NCI-H1105 (cell line): ENCODE data around the gene HAND2.

Experiments used
- DNase-seq: peaks from one replicate; lab custom pipeline; 2025; lab: John Stamatoyannopoulos, UW

HAND2 gene

GRCh38 chr4:173535957-173536356, 5.9 kb upstream of the HAND2 start:
- no peak for DNase-seq

DNA sequence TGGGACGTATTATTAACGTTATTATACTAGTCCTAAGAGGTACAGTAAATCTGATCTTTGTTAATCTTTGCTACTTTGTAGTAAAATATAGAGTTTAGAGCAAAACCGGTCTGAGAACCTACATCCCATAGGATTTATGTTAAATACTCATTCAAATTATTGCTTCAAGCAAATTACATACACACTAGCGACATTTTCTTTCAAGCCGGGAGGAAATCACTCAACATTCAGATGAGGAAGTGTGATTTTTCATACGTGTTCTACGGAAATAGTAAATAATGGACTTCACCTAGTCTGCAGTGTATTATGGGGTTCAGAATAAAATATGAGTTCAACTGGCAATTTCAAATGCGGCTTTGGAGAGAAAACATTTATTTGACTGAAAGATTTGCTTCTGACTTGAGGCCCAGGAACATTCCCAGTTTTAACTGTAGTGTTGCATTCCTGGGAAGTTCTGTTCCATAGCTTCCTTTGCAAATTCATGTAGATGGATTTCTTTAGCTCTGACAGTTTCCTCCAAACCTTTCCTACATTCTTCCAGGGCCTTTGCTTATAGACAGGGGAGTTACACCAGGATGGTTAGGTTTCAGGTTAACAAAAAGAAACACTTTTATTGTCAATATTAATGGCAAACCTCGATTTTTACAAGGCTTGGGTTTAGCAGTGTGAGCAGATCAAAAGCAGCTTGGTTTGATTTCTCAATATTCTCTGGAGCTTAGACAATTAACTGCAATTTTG, 5.3 kb upstream of the HAND2 start:
- no peak for DNase-seq

DNA sequence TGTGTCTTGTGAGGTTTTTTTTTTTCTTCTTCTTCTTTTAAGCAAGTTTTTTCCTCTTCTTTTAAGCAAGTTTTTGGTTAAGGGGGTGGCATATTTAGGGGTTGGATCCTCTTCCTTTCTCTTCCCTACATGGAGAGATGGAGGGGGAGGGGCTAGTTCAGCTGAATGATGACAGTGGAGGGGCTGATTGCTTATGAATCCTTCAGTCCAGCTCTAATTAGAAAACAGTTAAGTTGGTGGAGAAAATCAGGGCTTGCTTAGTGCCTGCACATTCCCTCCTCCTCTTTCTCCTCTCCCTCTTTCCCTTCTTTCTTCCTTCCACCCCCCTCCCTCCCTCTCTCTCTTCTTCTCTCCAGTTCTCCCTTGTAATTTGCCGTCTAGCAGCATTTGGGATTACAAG, 4.4 kb upstream of the HAND2 start:
- no peak for DNase-seq

DNA sequence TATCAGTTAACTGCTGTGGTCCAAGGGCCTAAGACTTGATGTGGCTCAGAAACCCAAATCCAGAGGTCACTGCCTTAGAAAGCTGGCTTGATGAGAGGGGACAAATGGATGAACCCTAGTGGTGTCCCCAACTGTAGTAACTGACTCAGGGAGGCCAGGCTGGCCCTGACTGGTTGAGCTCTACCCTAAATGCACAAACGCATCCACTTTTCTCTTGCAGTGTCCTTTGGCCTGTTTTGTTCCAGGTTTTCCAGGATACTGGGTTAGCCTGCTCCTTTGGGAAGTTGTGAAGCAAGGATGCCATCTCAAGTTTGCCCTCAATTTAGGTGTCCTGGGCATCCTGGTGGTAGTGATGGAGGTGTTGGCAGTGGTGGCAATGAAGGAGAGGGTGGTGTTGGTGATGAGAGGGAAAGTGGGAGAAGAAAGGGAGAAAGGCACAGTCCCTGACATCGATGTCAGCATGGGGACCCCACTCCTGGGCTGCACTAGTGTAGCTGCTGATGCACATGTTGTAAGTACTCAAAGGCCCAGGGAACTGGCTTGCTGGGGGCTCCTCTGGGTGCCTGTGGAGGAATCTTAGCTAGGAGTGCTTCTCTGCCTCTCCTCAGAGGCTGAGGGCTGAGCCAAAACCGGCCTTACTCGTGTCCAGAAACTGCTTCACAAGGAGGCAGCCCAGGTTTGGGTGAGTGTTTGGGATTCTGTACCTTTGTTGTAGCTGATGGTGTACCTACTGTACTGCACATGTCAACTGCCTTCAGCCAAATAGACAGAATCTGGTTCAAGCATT, 2.9 kb upstream of the HAND2 start:
- no peak for DNase-seq

GRCh38 chr4:173531086-173531965, 1.3 kb upstream of the HAND2 start:
- DNase-seq, result no peak

DNA sequence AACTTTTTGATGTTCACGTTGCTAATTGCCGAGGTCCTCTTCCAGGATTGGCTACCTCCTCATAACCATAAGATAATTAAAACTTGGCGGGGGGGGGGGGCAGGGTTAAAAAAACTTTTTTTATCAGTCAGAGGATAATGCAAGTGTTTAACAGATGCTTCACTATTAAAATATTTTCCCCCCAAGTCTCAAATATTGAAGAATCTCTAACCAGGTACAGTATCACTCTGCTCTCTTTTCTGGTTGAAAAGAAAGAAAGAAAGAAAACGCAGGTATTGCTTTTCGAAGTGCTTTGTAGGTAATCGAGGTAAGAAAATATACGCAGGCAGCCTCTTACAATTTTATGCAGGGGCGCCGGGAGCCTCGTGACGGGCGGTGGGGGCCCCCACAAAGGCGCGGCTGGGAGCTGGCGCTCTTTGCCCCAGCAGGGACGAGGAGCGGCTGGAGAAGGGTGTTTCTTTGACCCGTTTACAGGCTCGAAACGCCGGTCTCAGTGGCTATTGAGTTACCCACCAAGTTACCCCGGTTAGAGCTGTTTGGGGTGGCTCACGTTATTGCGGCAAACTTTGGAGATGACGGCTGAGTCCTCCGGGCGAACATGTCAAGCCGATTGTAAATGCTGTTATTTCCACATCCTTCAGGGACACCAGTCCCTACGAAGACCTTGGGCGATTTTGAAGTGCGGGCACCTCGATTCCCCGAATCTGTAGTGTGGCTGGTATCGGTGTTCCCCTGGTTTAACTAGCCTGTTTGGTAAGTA, 477 bp upstream of the HAND2 start:
- no peak for DNase-seq

GRCh38 chr4:173528378-173529321, 1.4 kb downstream of the HAND2 start:
- no peak for DNase-seq

GRCh38 chr4:173527103-173527891, 2.7 kb downstream of the HAND2 start:
- no peak for DNase-seq

DNA sequence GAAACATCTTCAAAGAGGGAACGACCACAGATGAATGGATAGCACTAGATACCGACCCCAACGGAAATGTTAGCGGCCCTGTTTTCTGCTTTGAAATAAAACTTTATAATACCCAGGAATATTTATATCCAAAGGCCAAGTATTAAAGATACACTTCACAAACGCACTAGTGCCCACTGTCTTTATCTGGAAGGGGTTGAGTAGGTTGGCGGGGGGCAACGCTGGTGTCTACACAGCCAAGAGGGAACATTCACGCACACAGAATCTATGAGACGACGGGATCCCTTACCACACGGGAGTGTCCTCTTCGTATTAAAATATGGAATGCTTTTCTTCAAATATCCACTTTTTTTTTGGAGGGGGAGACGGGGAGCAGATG, 3.3 kb downstream of the HAND2 start:
- no peak for DNase-seq

GRCh38 chr4:173526027-173526482, 4.0 kb downstream of the HAND2 start:
- no peak for DNase-seq

GRCh38 chr4:173525118-173526011, 4.7 kb downstream of the HAND2 start:
- DNase-seq, result no peak

GRCh38 chr4:173524218-173525117, 5.6 kb downstream of the HAND2 start:
- no peak for DNase-seq

- no peak for DNase-seq
Observed at GRCh38 chr4:173522951-173523395, 7.1 kb downstream of the HAND2 start.

DNA sequence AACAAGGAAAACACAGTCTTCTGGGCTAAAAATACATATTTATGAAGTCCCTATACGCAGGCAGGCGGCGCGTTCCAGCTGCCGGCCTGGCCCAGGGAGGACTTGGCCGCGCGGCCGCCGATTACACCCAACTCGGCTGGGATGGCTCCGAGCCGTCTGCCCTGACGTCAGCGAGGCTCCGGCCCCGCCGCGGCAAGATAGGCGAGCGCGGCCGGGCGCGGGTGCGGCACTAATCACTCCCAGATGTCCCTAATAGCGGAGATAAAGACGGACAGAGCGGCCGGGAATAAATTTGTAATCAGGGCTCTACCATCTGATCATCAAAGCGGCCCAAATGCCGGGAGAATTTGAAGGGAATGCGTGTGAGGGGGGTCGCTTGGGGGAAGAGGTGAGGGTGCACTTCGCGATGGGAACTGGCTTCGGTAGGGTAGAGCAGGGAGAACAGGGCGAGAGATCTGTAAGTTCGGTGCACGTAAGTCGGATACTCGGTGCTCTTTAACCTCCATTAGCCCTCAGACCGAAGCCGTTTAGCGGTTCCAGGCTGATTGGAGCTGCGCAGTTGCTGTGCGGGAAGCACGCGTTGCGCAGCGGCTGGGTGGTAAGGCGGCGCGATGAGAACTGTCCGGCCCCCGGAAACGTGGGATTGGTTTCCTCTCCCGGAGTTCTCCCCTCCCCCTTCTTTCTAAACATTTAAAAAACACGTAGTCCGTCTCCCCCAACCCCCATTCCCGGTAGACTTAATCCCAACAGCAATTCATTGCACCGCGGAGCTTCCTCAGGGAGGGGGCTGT, 7.7 kb downstream of the HAND2 start:
- DNase-seq, result no peak

GRCh38 chr4:173521467-173522159, 8.4 kb downstream of the HAND2 start:
- no peak for DNase-seq

GRCh38 chr4:173520921-173521466, 9.0 kb downstream of the HAND2 start:
- DNase-seq, result no peak
